ENCODE measurements around the gene BCO2.
"Not testable (repeated sequence)": the region's sequence is repeated elsewhere in the genome, so short reads cannot be mapped to it uniquely, and the experiment has no call there.

BCO2 gene

DNA sequence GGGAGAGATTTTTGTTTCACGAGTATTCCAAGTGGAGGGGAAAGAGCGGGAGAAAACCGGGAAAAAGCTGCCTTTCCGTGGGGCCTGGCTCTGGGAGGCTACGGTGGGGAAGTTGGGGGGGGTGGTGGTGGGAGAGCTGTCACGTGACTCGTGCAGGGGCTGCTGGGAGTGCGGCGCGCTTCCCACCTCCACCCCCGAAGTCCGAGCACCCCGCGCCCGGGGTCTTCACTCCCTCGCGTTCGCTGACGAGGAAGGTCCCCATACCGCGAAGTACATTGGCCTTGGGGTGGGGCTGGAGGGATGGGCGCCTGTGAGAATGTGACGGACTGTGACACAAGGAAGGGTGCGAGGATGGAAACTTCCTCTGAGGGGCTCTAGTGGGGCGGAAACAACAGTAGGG, 8.2 kb upstream of the BCO2 start, which contains the start of gene TEX12:
Gene TEX12 (plus strand): TSS at position 228 of the 400 bp plus-strand sequence. CDS start 1,897 bp downstream, outside the sequence.
- no peak for DNase-seq

DNA sequence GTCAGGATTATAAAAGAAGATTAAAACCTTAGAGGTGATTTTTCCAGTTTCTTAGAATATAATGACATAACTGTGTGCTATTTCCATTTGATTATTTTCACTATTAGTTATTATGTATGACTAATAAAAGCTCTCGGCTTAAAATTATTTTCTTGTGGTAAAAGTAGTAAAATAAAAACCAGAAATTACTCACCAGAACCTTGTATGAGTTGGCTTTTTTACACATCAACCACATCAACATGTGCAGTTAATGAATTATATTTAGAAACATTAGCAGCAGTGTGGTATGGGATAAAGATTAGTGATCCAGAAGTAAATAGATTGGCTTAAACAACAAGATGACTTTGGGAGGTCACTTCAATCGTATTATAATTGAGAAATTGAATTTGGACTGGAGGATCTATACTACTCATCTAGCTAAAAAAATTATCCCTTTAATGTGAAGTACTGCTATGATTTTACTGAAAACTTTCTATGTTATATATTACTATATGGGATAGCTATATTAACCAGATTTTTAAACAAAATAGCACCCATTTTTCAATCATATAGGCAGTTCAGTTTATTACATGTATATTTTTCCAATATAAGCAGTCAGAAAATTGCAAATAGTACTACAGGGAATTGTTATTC, 2.8 kb upstream of the BCO2 start:
- no peak for DNase-seq

DNA sequence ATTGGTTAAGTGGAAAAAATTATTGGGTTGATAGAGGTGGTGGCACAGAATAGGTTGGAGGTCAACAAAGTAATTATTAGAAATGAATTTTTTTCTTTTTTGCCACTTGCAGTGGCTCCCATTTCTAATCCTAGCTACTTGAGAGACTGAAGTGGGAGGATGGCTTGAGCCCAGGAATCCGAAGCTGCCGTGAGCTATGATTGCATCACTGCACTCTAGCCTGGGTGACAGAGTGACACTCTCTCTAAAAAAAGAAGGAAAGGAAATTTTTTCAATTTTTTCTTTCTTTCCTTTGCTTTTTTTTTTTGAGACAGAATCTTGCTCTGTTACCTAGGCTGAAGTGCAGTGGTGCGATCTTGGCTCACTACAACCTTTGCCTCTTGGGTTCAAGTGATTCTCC, 2.2 kb upstream of the BCO2 start:
- no peak for DNase-seq

GRCh38 chr11:112175599-112175952, 264 bp downstream of the BCO2 start:
- DNase-seq, result no peak

DNA sequence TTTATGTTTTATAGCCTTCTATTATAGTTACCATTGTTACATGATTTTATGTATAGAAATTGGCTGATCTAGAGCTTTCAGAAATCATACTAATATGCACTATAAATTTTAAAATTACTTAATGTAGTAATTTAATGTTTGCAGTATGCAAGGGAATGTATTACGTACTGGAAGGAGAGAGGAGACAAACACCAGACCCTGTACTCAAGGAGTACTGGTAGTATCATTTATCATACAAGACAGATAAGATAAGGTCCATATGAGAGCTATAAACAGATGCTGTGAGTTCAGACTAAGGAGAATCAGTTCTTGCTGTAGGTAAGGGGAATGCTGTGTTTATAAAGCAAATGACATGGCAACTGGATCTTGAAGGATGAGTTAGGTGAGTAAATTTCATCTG, 765 bp downstream of the BCO2 start:
- no peak for DNase-seq

GRCh38 chr11:112177589-112177988, 2.3 kb downstream of the BCO2 start:
- no peak for DNase-seq

DNA sequence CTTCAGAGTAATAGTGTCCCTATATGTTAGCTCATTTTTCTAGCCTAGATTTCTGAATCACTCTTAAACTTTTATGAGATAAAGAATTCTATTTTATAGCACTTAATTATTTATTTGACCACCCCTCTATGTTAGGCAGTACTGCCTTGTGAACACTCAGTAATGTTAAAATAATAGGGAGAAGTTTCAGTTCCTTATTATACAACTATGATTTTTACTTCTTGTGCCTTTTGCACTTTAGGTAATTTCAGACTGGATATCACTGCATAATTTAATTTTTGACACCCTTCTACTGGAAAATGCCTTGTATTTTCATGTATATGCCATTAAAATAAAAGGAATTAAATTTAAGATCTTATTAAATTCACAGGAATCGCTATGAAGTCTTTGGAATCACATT, 3.1 kb downstream of the BCO2 start:
- no peak for DNase-seq

- no peak for DNase-seq
These were observed 3.6 kb downstream of the BCO2 start for GRCh38 chr11:112178936-112179335.

DNA sequence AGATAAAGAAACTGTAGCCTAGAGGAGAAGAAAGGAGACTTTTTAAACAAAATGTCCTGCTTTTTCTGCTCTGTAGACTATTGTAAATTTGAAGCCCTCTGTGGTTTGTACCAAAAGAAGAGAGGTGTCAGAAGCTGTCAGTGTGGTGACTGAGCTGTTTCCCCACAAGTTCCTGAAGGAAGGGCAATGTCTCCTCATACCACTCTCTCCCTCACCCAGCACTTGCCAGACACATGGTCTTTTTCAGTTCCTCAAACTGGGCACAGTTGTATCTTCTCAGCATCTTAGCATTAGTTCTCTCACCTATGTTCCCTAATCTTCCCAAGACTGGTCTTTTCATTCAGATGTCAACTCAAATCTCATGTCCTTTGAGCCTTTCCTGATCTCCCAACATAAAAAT, 4.3 kb downstream of the BCO2 start:
- no peak for DNase-seq

DNA sequence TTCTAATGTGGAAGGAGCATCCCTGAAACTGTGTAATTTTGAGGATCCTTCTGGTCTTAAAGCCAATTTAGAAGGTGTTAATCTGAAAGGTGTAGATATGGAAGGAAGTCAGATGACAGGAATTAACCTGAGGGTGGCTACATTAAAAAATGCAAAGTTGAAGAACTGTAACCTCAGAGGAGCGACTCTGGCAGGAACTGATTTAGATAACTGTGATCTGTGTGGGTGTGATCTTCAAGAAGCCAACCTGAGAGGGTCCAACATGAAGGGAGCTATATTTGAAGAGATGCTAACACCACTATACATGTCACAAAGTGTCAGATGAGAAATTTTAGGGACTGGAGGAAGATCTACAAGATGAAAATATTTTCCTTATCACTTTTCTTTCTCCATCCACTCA, 7.6 kb downstream of the BCO2 start:
- DNase-seq, result no peak

GRCh38 chr11:112185883-112186282, 10.6 kb downstream of the BCO2 start:
- DNase-seq, result no peak

- no peak for DNase-seq
These were observed 11.0 kb downstream of the BCO2 start for GRCh38 chr11:112186304-112186703.

DNA sequence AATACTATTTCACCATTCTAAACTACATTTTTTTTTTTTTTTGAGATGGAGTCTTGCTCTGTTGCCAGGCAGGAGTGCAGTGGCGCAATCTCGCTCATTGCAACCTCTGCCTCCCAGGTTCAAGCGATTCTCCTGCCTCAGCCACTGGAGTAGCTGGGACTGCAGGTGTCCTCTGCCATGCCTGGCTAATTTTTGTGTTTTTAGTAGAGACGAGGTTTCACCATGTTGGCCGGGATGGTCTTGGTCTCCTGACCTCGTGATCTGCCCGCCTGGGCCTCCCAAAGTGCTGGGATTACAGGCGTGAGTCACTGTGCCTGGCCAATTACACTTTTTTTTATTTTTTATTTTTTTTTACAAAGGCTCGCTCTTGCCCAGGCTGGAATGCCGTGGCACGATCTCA, 19.8 kb downstream of the BCO2 start:
- not testable (repeated sequence) for DNase-seq

DNA sequence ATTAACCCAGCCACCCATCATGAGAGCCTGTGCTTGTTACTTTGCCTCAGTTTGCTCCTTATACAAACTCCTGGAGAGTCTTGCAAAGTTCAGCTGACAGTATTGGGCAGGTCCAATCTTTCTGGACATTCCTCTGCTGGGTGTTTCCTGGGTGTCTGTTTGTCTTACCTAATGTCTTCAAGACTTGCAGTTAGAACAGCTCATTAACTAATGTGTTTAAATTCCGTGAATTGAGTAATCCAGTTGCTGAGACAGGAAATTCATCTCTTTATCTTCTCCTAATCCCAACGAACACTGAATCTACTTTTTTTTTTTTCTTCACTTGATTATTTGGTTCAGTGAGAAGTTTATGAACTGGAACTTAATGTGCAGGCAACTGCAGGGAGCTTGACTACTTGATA, 20.6 kb downstream of the BCO2 start:
- DNase-seq, result no peak

GRCh38 chr11:112196519-112197087, 21.3 kb downstream of the BCO2 start:
- DNase-seq, result no peak

- DNase-seq, result not testable (repeated sequence)
These were observed 23.8 kb downstream of the BCO2 start for GRCh38 chr11:112199101-112199500.

- no peak for DNase-seq
These were observed 24.9 kb downstream of the BCO2 start for GRCh38 chr11:112200252-112200651.

GRCh38 chr11:112206071-112206470, 30.8 kb downstream of the BCO2 start:
- no peak for DNase-seq

- no peak for DNase-seq
These were observed 35.6 kb downstream of the BCO2 start for GRCh38 chr11:112210890-112211289.

DNA sequence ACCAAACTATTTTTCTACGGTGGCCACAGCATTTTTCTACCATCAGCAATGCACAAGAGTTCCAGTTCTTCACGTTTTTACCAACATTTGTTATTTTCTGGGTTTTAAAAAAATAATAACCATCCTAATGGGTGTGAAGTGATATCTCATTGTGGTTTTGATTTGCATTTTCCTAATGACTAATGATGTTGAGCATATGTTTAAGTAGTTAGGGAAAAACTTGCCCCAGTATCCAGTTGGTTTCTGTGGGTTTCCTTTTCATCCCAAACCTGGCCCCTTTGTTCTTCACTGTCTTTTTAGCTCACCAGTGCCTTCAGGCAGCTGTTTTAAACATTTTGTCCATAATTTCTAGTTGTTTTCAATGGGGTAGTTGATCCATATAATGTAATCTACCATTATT, 36.2 kb downstream of the BCO2 start:
- DNase-seq, result no peak

DNA sequence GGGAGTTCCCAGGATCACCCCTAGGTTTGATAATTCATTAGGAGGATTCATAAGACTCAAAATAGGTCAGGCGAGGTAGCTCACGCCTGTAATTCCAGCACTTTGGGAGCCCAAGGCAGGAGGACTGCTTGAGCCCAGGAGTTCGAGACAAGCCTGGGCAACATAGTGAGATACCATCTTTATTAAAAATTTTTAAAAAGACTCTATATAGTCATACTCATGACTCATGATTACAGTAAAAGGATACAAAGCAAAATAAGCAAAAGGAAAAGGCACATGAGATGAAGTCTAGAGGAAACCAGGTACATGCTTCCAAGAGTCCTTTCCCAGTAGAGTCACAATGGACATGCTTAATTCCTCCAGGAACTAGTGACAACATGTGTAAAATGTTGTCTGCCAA, 37.0 kb downstream of the BCO2 start:
- no peak for DNase-seq

DNA sequence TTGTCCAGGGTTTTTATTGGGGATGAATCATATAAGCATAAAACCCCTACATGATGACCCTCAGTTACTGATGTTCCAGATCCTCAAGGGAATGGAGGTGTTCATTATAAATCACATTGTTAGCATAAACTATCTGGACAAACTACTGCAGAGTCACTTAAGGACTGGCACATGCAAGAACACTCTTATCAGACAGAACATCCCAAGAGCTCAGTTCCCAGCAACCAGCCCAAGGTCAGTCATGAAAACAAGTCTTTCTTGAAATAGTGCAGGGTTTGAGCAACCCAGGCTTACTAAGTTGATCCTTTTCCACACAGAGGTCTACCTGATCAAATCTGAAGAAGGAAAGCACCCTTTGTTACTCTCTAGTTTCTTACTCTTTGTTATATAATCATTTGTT, 37.4 kb downstream of the BCO2 start:
- DNase-seq, result no peak

GRCh38 chr11:112213753-112214152, 38.4 kb downstream of the BCO2 start:
- no peak for DNase-seq

DNA sequence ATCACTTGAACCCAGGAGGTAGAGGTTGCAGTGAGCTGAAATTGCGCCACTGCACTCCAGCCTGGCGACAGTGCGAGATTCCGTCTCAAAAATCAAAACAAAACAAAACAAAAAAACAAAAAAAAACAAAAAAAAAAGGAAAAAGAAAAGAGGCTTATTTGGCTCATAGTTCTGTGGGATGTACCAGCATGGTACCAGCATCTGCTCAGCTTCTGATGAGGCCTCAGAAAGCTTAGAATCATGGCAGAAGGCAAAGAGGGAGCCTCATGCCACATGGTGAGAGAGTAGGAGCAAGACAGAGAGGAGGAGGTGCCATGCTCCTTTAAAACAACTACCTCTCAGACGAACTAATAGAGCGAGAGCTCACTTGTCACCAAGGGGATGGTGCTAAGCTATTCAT, 40.3 kb downstream of the BCO2 start:
- DNase-seq, result no peak

GRCh38 chr11:112216561-112217105, 41.3 kb downstream of the BCO2 start:
- DNase-seq, result no peak
